Measurements from ENCODE around the gene HTRA3.

The HTRA3 gene

DNA sequence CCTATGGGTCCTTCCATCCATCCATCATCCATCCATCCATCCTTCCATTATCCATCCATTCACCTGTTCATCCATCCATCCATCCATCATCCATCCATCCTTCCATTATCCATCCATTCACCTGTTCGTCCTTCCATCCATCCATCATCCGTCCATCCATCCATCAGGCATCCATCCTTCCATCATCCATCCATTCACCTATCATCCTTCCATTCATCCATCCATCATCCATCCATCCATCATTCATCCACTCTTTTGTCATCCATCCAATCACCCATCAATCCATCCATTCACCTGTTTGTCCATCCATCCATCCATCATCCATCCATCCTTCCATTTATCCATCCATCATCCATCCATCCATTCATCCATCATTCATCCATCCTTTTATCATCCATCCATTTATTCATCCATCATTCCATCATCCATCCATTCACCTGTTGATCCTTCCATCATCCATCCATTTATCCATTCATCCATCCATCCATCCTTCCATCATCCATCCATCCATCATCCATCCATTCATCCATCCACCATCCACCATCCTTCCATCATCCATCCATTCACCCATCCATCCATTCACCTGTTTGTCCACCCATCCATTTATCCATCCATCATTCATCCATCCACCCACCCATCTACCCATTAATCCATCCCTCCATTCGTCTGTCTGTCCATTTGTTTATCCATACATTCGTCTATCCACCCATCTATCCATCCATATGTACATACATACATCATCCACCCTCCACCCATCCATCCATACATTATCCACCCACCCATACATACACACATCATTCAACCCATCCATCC is 35.7 kb upstream of the HTRA3 start:
- no peak for DNase-seq

- no peak for DNase-seq
Measured at GRCh38 chr4:8234715-8235114, 34.8 kb upstream of the HTRA3 start.

DNA sequence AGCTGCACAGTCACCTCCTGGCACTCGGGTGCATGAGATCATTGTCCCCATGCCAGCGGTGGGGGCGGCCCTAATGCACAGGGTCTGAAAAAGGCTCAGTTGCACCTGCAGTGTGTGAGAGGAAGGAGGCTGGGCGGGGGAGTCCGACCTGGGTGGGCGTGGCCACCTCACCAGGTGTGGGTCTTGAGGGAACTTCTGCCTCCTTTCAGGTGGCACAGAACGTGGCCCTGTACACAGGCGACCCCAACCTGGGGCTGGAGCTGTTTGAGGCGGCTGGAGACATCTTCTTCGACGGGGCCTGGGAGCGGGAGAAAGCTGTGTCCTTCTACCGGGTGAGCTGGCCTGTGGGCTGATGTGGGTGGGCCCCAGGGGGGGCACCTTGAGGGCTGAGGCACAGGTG is 34.3 kb upstream of the HTRA3 start:
- DNase-seq, result no peak

- DNase-seq, result no peak
Measured at GRCh38 chr4:8235686-8236085, 33.9 kb upstream of the HTRA3 start.

- no peak for DNase-seq
Measured at GRCh38 chr4:8236106-8236919, 33.2 kb upstream of the HTRA3 start.

- no peak for DNase-seq
Measured at GRCh38 chr4:8236920-8237195, 32.7 kb upstream of the HTRA3 start.

- DNase-seq, result no peak
Measured at GRCh38 chr4:8237256-8237989, 32.1 kb upstream of the HTRA3 start.

DNA sequence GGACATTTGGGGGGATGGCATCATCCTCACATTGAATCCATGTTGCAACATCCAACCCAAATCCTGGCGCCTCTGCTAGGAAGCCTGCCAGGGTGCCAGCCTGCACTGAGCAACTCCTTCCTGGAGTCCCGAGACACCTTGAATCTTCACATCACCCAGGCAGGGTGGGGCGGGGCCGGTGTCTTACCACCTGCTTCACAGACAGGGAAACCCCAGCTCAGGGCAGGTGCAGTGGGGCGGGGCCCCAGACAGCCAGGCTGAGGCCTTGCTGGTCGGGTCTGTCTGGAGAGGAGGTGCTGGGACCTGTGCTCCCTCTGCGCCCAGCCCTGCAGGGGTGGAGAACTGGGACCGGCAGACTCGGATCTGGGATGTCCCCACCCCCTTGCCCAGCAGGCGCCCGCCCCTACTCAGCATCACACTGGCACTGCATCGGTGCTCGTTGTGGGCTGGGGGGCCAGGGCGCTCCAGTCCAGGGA is 31.5 kb upstream of the HTRA3 start:
- no peak for DNase-seq

GRCh38 chr4:8238515-8239053 is 31.0 kb upstream of the HTRA3 start:
- DNase-seq, result no peak

DNA sequence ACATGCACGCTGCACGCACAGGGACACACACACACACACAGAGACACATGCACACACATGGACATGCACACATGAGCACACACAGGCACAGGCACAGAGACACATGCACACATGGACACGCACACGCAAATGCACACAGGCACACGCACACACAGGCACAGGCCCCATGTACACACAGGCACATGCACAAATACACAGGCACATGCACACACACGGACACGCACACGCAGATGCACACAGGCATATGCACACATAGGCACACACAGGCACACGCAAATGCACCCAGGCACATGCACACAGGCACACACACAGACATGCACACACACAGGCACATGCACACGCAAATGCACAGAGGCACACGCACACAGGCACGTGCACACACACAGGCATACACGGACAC is 30.3 kb upstream of the HTRA3 start:
- no peak for DNase-seq

GRCh38 chr4:8239661-8240060 is 29.9 kb upstream of the HTRA3 start:
- DNase-seq, result no peak

DNA sequence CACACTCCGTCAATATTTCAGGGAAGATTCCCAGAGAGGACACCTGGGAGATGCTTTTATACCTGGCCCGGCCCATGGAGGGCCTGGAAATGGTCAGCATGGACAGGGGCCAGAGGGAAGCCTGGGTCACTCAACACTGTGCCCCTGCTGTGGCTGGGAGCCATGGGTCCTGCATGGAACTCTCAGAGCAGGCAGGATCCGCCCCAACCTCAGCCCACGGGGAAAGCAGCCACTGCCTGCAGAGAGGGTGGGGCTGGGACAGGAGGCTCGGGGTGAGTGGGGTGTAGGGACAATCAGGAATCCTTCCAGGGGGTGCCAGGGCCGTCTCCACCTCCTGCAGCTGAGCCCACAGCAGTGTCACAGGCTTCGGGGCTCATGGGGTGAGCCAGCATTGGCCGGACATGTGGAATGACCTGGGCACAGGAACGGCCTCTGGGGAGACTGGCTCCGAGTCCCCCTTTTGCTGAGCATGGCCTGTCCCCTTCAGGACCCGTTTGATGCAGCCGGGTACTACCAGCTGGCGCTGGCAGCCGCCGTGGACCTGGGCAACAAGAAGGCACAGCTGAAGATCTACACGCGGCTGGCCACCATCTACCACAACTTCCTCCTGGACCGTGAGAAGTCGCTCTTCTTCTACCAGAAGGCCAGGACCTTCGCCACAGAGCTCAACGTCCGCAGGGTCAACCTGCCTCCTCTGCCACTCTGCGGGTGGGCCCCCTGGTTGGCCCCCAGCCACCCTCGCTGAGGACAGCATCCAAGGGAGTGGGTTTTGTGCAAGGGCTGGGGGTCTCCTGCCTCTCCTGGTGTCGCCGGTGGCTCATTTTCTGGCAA is 29.1 kb upstream of the HTRA3 start:
- no peak for DNase-seq

- DNase-seq, result no peak
Measured at GRCh38 chr4:8241211-8241779, 28.3 kb upstream of the HTRA3 start.

GRCh38 chr4:8241895-8242696 is 27.5 kb upstream of the HTRA3 start:
- peak in 50 of 56 donors; percentile 7 to 88 (median 64) for DNase-seq

DNA sequence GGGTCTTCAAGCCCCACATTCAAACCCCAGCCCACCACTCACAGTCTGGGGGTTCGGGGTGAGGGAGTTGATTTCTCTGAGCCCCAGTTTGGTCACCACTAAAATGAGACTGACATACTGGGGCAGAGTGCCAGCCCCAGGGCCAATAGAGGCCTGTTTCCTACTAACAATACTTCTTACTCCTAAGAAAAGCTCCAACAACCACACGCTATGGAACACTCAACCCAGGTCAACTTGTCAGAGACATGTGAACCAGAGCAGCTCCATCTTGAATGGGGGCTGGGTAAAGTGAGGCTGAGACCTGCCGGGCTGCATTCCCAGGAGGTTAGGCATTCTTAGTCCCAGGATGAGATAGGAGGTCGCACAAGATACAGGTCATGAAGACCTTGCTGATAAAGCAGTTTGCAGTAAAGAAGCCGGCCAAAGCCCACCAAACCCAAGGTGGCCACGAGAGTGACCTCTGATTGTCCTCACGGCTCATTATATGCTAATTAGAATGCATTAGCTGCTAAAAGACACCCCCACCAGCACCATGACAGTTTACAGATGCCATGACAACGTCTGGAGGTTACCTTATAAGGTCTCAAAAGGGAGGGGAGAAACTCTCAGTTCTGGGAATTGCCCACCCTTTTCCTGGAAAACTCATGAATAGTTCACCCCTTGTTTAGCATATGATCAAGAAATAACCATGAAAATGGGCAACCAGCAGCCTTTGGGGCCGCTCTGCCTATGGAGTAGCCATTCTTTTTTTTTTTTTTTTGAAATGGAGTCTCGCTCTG is 26.6 kb upstream of the HTRA3 start:
- DNase-seq, result no peak

- no peak for DNase-seq
Measured at GRCh38 chr4:8244001-8244757, 25.4 kb upstream of the HTRA3 start.

GRCh38 chr4:8244931-8245460 is 24.6 kb upstream of the HTRA3 start:
- DNase-seq, result no peak

Data from nucleus accumbens (tissue), 56 donors.